HUES6 (cell line): ENCODE data around the gene DCAF5.
"Not testable (repeated sequence)": the region's sequence is repeated elsewhere in the genome, so short reads cannot be mapped to it uniquely, and the experiment has no call there.

Experiments used
- H3K27ac ChIP-seq: 2 replicates; pipeline ENCODE4 v1.7.0; 2013; ENCODE audit warnings: low read depth, mild to moderate bottlenecking, low read length, inconsistent platforms
- H3K27me3 ChIP-seq: 2 replicates; pipeline ENCODE4 v1.6.1; 2013; ENCODE audit warnings: low read length; ENCODE audit not compliant: control insufficient read depth, insufficient read depth
- H3K36me3 ChIP-seq: 2 replicates; pipeline ENCODE4 v1.6.1; 2013; ENCODE audit warnings: low read length; ENCODE audit not compliant: control insufficient read depth, insufficient read depth
- H3K4me1 ChIP-seq: 2 replicates; pipeline ENCODE4 v1.6.1; 2013; ENCODE audit warnings: low read length; ENCODE audit not compliant: control insufficient read depth, insufficient read depth
- H3K4me3 ChIP-seq: 2 replicates; pipeline ENCODE4 v1.5.1; 2013; ENCODE audit warnings: low read depth, low read length
- H3K9ac ChIP-seq: one replicate; pipeline ENCODE4 v1.6.1; 2013; ENCODE audit warnings: mild to moderate bottlenecking, low read length
- H3K9me3 ChIP-seq: 2 replicates; pipeline ENCODE4 v1.6.1; 2013; ENCODE audit warnings: low read depth, low read length; ENCODE audit not compliant: control insufficient read depth, insufficient read depth

Gene DCAF5, protein sequence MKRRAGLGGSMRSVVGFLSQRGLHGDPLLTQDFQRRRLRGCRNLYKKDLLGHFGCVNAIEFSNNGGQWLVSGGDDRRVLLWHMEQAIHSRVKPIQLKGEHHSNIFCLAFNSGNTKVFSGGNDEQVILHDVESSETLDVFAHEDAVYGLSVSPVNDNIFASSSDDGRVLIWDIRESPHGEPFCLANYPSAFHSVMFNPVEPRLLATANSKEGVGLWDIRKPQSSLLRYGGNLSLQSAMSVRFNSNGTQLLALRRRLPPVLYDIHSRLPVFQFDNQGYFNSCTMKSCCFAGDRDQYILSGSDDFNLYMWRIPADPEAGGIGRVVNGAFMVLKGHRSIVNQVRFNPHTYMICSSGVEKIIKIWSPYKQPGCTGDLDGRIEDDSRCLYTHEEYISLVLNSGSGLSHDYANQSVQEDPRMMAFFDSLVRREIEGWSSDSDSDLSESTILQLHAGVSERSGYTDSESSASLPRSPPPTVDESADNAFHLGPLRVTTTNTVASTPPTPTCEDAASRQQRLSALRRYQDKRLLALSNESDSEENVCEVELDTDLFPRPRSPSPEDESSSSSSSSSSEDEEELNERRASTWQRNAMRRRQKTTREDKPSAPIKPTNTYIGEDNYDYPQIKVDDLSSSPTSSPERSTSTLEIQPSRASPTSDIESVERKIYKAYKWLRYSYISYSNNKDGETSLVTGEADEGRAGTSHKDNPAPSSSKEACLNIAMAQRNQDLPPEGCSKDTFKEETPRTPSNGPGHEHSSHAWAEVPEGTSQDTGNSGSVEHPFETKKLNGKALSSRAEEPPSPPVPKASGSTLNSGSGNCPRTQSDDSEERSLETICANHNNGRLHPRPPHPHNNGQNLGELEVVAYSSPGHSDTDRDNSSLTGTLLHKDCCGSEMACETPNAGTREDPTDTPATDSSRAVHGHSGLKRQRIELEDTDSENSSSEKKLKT

DNA sequence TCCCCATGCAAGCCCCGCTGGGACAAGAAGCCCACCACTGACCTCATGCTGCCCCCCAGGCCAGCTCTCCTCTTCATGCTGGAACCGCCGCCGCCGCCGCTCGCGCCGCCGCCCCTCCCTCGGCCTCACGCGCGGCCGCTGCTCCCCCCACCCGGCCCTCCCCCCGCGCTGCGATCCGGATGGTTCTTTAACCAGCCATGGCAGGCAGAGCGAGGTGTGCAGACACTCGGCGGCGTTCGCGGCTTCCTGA lies at the start of gene DCAF5:
DCAF5 (minus strand) TSS at position 218 of the 250 bp plus-strand sequence; CDS start at position 77, 141 bp downstream.
- H3K27ac ChIP-seq = peak within 1 kb of the TSS; percentile 78; the same call in 1 of the 2 replicates
- H3K36me3 ChIP-seq = peaks cover 7% of the 10 kb centered on the region
- H3K4me1 ChIP-seq = peaks cover 10% of the 10 kb centered on the region
- H3K9me3 ChIP-seq = no peaks in the 10 kb centered on the region
- H3K4me3 ChIP-seq = peak within 1 kb of the TSS; percentile 98
- peak within 1 kb of the TSS; percentile 92 for H3K9ac ChIP-seq
- peaks cover 9% of the 10 kb centered on the region for H3K27me3 ChIP-seq

DNA sequence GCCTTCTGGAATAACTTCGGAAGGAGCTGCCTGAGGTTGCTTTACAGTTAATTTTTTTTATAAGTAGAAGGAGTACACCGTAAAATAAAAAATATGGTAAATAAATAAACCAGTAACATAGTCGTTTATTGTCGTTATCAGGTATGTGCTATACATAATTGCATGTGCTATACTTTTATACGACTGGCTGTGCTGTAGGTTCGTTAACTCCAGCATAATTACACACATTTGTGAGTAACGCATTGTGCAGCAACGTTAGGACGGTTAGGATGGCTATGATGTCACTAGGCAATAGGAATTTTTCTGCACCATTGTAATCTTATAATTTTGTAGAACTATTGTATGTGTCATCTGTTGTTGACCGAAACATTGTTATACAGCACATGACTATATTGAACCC lies 46.9 kb upstream of the DCAF5 start:
- Histone ChIP-seq H3K27ac (no peak overlapping the region), H3K9me3 (no peaks in the 10 kb centered on the region), H3K36me3 (no peaks in the 10 kb centered on the region; the same call in 1 of the 2 replicates), H3K4me3 (no peak overlapping the region), H3K27me3 (no peaks in the 10 kb centered on the region), H3K4me1 (no peaks in the 10 kb centered on the region), H3K9ac (no peak overlapping the region)

DNA sequence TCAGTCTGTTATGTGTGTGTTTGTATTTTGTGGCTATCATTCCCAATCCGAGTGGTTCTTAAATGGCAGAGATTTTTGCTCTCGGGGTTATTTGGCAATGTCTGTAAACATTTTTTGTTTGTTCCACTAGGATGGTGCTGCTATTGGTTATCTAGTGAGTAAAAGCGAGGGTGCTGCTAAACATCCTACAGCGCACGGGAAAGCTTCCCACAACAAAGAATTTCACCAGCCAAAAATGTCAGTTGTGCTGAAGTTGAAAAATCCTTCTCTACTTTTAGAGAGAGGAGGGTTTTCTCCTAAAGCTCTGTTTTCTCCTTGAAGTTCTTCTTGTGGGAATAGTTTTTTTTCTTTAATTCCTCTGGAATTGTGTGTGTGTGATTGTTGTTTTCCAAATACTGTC lies 40.8 kb upstream of the DCAF5 start:
- Histone ChIP-seq H3K27me3 (no peaks in the 10 kb centered on the region), H3K4me3 (no peak overlapping the region), H3K9ac (no peak overlapping the region), H3K4me1 (peaks cover 12% of the 10 kb centered on the region), H3K9me3 (no peaks in the 10 kb centered on the region), H3K27ac (no peak overlapping the region), H3K36me3 (no peaks in the 10 kb centered on the region)

DNA sequence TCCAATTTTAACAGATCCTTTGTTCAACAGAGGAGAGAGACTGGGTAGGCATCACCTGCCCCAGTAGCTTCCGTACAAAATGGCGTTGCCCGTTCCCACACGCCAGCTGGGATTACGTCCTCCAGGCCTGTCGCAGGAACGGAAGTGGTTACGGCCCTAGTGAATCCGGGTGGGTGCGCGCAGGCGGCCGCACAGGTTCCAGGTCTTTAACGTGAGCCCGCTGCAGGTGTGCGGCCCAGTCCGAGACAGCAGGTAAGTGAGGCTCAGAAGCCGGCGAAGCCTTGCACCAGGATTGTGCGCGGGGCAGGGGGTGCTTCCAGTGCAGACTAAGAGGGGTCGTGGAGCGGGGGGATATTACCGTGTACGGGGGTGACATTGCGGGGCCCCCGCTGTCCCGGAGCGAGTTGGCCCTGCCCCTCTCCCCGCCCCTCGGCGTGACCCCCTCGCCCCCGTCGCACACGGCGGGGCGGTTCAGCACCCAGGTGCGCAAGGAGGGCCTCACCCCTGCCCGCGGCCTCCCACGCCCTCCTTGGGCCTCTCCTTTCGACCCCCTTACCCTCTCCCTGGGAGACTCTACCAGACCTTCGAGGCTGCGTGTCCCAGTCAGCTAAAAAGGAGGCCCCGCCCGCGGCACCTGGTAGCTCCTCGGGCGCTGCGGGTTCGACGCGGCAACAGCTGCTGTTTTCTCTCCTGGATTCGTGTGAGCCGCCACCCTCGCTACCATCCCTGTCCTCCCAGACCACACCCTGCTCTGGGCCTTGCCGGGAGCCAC lies 38.6 kb upstream of the DCAF5 start, which contains the start of gene EXD2:
EXD2 (plus strand) TSS at position 159 of the 772 bp plus-strand sequence. CDS start 17,973 bp downstream, outside the sequence.
- H3K9me3 ChIP-seq = no peaks in the 10 kb centered on the region
- no peaks in the 10 kb centered on the region for H3K36me3 ChIP-seq
- H3K27me3 ChIP-seq = no peaks in the 10 kb centered on the region
- H3K9ac ChIP-seq = peak within 1 kb of the TSS; percentile 77
- 0 out of 2 replicates have a peak within 1 kb of the TSS, but pooled peaks have one; percentile 60 for H3K27ac ChIP-seq
- H3K4me3 ChIP-seq = peak within 1 kb of the TSS; percentile 92
- H3K4me1 ChIP-seq = peaks cover 12% of the 10 kb centered on the region

DNA sequence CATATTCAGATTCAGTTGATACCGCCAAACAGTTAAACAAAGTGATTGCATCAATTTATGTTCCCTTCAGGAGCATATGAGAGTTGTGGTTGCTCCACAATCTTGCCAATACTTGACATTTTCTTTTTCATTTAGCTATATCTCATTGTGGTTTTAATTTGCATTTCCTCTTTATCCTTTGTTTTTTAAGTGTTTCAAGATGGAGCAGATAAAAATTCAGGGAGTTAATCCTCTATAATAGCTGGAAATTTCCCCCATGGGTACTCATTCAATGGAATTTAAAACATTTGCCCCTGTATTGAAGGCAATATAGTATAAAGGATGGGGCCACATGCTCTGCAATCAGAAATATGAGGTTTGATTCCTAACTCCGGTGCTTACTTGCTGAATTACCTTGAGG lies 37.3 kb upstream of the DCAF5 start:
- H3K4me1 ChIP-seq = peaks cover 12% of the 10 kb centered on the region
- 0 out of 2 replicates have a peak overlapping the region, but pooled peaks have one; percentile 3 for H3K27ac ChIP-seq
- no peaks in the 10 kb centered on the region for H3K9me3 ChIP-seq
- no peak overlapping the region for H3K4me3 ChIP-seq
- no peaks in the 10 kb centered on the region for H3K27me3 ChIP-seq
- no peak overlapping the region for H3K9ac ChIP-seq
- no peaks in the 10 kb centered on the region for H3K36me3 ChIP-seq

DNA sequence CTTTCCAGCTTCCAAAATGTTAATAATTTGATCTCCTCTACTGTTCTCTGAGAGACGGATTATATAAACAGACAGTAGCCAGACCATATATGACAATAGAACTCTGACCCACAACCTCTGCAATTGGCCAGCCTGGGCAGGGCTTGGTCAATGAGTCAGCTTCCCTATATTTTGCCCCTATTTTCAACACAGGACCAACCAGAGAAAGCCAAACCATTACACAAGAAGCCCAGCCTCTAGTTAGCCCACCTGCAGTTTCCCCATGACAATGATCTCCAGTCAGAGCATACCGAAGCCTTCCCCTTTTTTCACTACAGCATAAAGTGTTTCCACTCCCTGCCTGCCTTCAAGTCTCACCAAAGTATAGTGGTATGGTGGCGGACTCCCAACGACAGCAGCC lies 30.8 kb upstream of the DCAF5 start:
- no peak overlapping the region for H3K9ac ChIP-seq
- no peak overlapping the region for H3K4me3 ChIP-seq
- no peaks in the 10 kb centered on the region for H3K36me3 ChIP-seq
- H3K4me1 ChIP-seq = peaks cover 14% of the 10 kb centered on the region
- H3K27me3 ChIP-seq = no peaks in the 10 kb centered on the region
- 0 out of 2 replicates have a peak overlapping the region, but pooled peaks have one; percentile 27 for H3K27ac ChIP-seq
- no peaks in the 10 kb centered on the region for H3K9me3 ChIP-seq

DNA sequence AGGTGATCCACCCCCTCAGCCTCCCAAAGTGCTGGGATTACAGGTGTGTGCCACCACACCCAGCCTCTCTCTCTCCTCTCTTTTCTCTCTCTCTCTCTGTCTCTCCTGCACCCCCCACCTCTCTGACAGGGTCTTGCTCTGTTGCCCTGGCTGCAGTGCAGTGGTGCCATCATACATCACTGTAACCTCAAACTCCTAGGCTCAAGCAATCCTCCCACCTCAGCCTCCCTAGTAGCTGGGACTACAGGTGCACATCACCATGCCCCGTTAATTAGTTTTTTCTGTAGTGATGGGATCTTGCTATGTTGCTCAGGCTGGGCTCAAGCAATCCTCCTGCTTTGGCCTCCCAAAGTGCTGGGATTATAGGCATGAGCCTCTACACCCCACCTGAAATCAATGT lies 29.7 kb upstream of the DCAF5 start:
- not testable (repeated sequence) for H3K4me3 ChIP-seq, H3K27ac ChIP-seq, H3K27me3 ChIP-seq, H3K36me3 ChIP-seq, H3K9me3 ChIP-seq, H3K9ac ChIP-seq
- peaks cover 14% of the 10 kb centered on the region for H3K4me1 ChIP-seq

DNA sequence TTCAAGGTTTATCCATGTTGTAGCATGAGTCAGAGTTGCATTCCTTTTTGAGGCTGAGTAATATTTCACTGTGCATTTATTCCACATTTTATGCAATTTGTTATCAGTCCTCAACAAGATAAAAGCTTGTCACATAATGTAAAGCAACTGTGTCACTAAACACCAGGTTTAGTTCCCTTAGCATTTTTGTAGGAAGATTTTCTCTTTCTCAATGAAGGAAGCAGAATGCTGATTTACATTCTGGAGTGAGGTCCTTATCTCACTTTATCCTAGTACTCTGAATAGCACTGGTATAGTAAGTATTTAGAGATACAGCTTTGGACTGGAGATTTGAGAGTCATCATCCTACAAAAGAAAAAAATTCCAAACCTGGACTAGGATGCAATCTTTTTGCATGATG lies 28.6 kb upstream of the DCAF5 start:
- H3K4me3 ChIP-seq = no peak overlapping the region
- no peaks in the 10 kb centered on the region for H3K9me3 ChIP-seq
- peaks cover 14% of the 10 kb centered on the region for H3K4me1 ChIP-seq
- no peak overlapping the region for H3K27ac ChIP-seq
- no peak overlapping the region for H3K9ac ChIP-seq
- H3K36me3 ChIP-seq = no peaks in the 10 kb centered on the region
- no peaks in the 10 kb centered on the region for H3K27me3 ChIP-seq

DNA sequence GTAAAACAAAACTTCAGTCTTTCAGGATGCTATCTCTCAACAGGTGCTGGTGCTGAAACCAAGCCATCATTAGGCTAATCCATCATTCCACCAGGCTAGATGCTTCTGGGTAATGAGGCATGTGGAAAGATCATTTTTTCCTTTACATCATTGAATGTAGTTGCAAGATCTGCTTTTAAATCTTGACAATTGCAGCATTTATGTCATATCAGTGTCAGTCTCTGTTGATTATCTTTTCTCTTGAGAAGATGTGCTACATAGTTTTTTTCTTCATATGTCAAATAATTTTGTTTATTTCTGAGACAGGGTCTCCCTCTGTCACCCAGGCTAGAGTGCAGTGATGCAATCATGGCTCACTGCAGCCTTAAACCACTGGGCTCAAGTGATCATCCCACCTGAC lies 22.2 kb upstream of the DCAF5 start:
- no peaks in the 10 kb centered on the region for H3K27me3 ChIP-seq
- H3K36me3 ChIP-seq = no peaks in the 10 kb centered on the region
- H3K9ac ChIP-seq = no peak overlapping the region
- H3K27ac ChIP-seq = no peak overlapping the region
- no peaks in the 10 kb centered on the region for H3K4me1 ChIP-seq
- no peak overlapping the region for H3K4me3 ChIP-seq
- no peaks in the 10 kb centered on the region for H3K9me3 ChIP-seq

DNA sequence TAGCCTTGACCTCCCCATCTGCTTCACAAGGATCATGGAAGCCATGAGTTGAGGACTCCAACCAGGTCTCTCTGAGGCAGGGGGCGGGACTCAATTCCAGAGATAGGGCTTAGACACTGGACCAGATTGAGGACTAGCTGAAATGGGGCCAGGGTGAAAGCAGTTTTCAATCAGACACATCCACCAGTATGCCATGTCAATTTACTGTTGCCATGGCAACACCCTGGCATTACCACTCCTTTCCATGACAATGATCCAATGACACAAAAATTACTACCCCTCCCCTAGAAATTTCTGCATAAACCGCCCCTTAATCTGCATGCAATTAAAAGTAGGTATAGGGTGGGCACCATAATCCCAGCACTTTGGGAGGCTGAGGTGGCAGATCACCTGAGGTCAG lies 18.6 kb upstream of the DCAF5 start:
- H3K27ac ChIP-seq = no peak overlapping the region
- no peaks in the 10 kb centered on the region for H3K9me3 ChIP-seq
- H3K27me3 ChIP-seq = no peaks in the 10 kb centered on the region
- H3K36me3 ChIP-seq = no peaks in the 10 kb centered on the region
- H3K4me3 ChIP-seq = no peak overlapping the region
- no peak overlapping the region for H3K9ac ChIP-seq
- no peaks in the 10 kb centered on the region for H3K4me1 ChIP-seq
